ENCODE results near the gene CLASP1.
A peak's percentile ranks its signal among the peaks of the same experiment; 100 is the strongest.
"Not testable (repeated sequence)": the region's sequence is repeated elsewhere in the genome, so short reads cannot be mapped to it uniquely, and the experiment has no call there.

CLASP1 gene

DNA sequence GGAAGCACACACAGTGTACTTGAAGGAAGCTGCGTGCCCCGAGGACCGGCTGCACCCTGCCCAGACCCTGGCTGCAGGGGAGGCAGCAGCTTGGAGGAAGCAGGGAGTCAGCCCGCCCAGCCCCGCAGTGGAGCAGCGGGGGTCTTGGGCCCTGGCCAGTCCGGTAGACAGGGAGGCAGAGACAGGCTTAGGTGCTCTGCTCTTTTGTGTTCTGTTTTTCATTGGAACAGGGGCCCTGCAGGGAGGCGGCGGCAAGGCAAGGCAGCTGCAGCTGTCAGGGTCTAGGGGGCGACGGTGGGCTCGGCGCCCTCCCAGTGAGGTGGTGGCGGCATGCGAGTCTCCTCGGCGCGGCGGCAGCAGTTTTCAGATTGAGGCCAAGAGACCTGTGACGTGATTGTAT, 311.0 kb downstream of the CLASP1 start:
- no peak overlapping the region for H3K4me3 ChIP-seq (ENCODE audit: low read length)
- no peak for DNase-seq (ENCODE audit: low read depth)
- TF ChIP-seq CTCF (IDR thresholded peaks at IDR 0.05; ENCODE audit: insufficient read depth, low read depth, low read length, missing control alignments), result no peak

DNA sequence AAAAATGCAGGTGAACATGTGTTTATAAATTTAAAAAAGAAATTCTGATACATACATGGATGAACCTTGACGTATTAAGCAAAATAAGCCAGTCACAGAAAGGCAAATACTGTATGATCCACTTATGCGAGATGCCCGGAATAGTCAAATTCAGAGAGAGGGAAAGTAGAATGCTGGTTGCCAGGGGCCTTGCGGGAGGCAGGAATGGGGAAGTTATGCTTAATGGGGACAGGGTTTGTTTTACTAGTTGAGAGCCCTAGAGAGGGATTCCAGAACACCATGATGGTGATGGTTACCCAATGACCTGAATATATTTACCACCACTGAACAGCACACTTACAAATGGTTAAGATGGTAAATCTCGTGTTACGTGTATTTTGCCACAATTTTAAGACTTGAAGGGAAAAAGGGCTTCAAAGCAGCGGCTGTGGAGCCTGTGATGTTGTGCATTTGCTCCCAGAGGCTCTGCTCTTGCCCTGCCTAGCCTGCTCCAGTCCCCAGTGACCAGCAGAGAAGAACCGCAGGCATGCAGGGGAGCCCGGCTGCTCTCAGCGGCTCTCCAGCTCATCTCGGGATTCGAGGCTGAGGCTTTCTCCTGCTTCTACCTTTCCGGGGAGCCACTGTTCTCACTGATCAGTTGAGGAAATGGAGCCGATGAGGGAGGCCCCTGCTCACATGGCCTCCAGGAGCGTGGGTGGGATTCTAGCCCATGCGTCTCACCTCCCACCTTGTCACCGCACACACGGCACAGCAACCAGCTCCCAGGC, 312.6 kb downstream of the CLASP1 start:
- no peak for TF ChIP-seq CTCF (IDR thresholded peaks at IDR 0.05; ENCODE audit: insufficient read depth, low read depth, low read length, missing control alignments)
- no peak for DNase-seq (ENCODE audit: low read depth)
- no peak overlapping the region for H3K4me3 ChIP-seq (ENCODE audit: low read length)

DNA sequence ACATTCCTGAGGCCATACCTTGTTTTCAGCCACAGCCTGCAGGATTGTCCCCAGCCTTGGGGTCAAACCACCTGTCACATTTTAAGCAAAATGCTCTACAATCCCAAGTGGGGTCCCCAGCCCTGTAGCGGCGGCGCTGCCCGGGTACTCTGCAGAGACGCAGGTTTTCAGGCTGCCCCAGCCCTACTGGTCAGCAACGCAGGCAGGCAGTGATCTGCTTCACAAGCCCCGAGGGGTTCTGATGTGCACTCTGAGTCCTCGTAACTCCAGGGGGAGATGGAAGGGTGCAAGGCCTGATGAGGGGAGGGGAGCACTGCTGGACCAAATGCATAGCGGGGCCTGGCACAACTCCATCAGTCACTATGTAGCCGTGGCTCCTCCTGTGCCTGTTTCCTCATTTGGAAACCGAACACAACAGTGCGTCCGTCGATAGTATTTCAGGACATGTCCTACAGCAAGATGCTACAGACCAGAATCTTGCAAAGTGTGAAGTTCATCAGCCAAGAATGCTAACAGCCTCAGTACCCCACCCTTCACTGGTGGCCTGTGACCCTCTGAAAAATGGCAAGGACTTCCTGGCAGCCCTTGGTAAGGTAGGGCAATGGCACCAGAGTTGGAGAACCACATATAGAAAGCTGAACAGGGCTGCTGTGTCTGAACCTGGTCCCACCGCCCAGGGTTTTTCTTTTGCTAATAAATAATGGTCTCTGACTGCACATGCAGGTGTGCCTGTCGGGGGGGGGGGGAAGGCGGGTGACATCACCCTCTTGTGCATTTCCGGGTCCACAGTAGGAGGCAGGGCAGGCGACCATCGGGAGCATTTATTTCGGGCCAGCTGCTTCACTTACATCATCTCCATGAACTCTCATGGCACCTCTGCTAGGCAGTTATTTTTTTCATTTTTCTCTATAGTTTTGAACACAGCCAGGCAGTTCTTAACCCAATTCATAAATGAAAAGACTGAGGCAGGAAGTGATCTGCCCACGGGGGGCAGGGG, 313.7 kb downstream of the CLASP1 start:
- no peak overlapping the region for H3K4me3 ChIP-seq (ENCODE audit: low read length)
- DNase-seq (ENCODE audit: low read depth), result peak; percentile 30
- TF ChIP-seq CTCF (IDR thresholded peaks at IDR 0.05; ENCODE audit: insufficient read depth, low read depth, low read length, missing control alignments), result no peak

- no peak for DNase-seq (ENCODE audit: low read depth)
- H3K4me3 ChIP-seq (ENCODE audit: low read length), result no peak overlapping the region
- TF ChIP-seq CTCF (IDR thresholded peaks at IDR 0.05; ENCODE audit: insufficient read depth, low read depth, low read length, missing control alignments), result no peak
Measured at GRCh38 chr2:121334581-121335293, 314.5 kb downstream of the CLASP1 start.

GRCh38 chr2:121333834-121334558, 315.3 kb downstream of the CLASP1 start:
- no peak for TF ChIP-seq CTCF (IDR thresholded peaks at IDR 0.05; ENCODE audit: insufficient read depth, low read depth, low read length, missing control alignments)
- no peak for DNase-seq (ENCODE audit: low read depth)

DNA sequence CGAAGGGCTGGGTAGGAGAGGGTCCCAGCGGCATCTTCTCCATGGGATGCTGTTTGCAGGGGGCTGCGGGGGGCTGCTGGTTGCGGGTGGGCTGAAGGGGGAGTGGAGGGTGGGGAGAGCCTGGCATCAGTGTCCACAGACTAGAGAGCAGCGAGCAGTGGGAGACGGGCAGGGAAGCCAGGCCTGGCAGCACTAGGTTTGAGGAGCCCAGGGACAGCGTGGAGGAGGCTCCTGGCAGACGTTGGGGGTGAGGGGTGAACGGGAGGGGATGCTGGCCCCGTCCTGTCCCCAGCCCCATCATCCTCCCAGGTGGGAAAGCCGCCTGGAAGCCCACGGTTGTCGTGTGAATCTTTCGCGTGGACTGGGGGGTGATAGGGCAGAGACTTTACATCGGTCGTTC, 316.0 kb downstream of the CLASP1 start:
- DNase-seq (ENCODE audit: low read depth), result no peak
- no peak for TF ChIP-seq CTCF (IDR thresholded peaks at IDR 0.05; ENCODE audit: insufficient read depth, low read depth, low read length, missing control alignments)
- no peak overlapping the region for H3K4me3 ChIP-seq (ENCODE audit: low read length)

More at GRCh38 chr2:121333834-121334558, 315.3 kb downstream of the CLASP1 start:
- no peak overlapping the region for H3K4me3 ChIP-seq (ENCODE audit: low read length)

- peak; percentile 30 for DNase-seq (ENCODE audit: low read depth)
- H3K4me3 ChIP-seq (ENCODE audit: low read length), result not testable (repeated sequence)
Measured at GRCh38 chr2:121331324-121331723, 317.9 kb downstream of the CLASP1 start.
